ENCODE results near the gene BARHL1. TPM values are rescaled to one million over a fixed set of nuclear protein-coding genes. Genes with fewer than 3 reads are reported as not detected.

BARHL1 gene
- total RNA-seq, 4 donors from 2014 or later: not detected

- Histone ChIP-seq H3K27me3 (peaks cover 0 to 90% (median 8%) of the 10 kb centered on the region in 4 donors), H3K27ac (replicated peaks in 1 of 4) (no peak overlapping the region), H3K9me3 (no peaks in the 10 kb centered on the region), H3K36me3 (no peaks in the 10 kb centered on the region), H3K4me1 (peaks cover 3 to 13% (median 9%) of the 10 kb centered on the region in 4 donors), H3K4me3 (no peak overlapping the region)
- TF ChIP-seq EP300 (IDR thresholded peaks at IDR 0.05) (no peak), POLR2A (IDR thresholded peaks at IDR 0.05; ENCODE audit: low read depth) (no peak)
- WGBS: 68% methylated on average over 17 of the region's 17 CpGs
- no peak for DNase-seq (ENCODE audit: extremely low spot score)
- intact Hi-C loops (cut with DNase I): no loop called here
Observed at GRCh38 chr9:132548751-132549640, 33.4 kb upstream of the BARHL1 start.

DNA sequence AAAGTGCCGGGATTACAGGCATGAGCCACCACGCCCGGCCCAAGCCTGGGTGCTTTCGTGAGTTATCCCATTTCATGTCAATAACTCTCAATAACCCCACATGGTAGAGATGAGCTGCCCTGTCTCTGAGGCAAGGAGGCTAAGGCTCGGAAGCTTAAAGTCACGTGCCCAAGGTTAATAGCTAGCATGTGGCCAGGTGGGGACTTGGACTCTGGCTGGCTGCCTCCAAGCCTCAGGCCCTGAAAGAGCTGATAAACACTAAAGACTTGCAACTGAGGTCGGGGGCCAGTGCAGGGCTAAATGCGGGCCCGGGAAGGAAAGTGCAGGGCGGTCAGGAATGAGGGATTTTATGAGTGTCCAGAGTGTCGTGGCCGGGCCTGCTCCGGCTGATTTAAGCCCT lies 30.9 kb upstream of the BARHL1 start:
- 90% methylated on average over 13 of the region's 13 CpGs for WGBS
- intact Hi-C loops (cut with DNase I): no loop called here
- H3K27ac ChIP-seq (replicated peaks in 1 of 4): no peak overlapping the region

DNA sequence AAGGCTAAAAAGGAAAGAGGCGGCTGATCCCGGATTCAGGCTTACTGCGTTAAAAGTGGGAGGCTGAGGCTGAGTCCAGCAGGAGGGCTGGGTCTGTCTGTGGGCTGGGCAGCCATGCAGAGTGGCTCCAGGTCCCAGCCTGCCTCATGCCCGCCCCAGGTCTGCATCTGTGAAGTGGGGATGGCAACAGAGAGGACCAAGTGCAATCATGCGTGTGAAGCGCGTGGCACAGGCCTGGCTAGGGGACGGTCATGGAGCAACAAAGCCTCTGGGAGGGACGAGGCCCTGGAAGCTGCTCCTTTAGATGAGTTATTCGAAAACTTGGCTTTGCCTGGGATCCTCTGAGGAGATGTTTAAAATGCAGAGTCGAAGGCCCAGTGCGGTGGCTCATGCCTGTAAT lies 30.4 kb upstream of the BARHL1 start:
- no peak for DNase-seq (ENCODE audit: extremely low spot score)
- Histone ChIP-seq H3K36me3 (no peaks in the 10 kb centered on the region), H3K27ac (replicated peaks in 1 of 4) (no peak overlapping the region), H3K4me3 (no peak overlapping the region), H3K9me3 (no peaks in the 10 kb centered on the region), H3K4me1 (no peaks in the 10 kb centered on the region), H3K27me3 (peaks cover 0 to 84% (median 2%) of the 10 kb centered on the region in 4 donors)
- intact Hi-C loops (cut with DNase I): no loop called here
- 90% methylated on average over 10 of the region's 12 CpGs for WGBS
- TF ChIP-seq CTCF (IDR thresholded peaks at IDR 0.05): no peak
- TF ChIP-seq POLR2AphosphoS5 (IDR thresholded peaks at IDR 0.05): no peak
- TF ChIP-seq EP300 (IDR thresholded peaks at IDR 0.05): no peak
- TF ChIP-seq POLR2A (IDR thresholded peaks at IDR 0.05; ENCODE audit: low read depth): no peak

More for the DNA sequence above, 30.9 kb upstream of the BARHL1 start:
- Histone ChIP-seq H3K36me3 (no peaks in the 10 kb centered on the region), H3K4me1 (peaks cover under 1 to 4% (median 3%) of the 10 kb centered on the region in 4 donors), H3K27me3 (peaks cover 0 to 84% (median 4%) of the 10 kb centered on the region in 4 donors), H3K9me3 (no peaks in the 10 kb centered on the region), H3K4me3 (no peak overlapping the region)
- TF ChIP-seq POLR2AphosphoS5 (IDR thresholded peaks at IDR 0.05) (no peak), CTCF (IDR thresholded peaks at IDR 0.05) (no peak), POLR2A (IDR thresholded peaks at IDR 0.05; ENCODE audit: low read depth) (no peak), EP300 (IDR thresholded peaks at IDR 0.05) (no peak)
- DNase-seq (ENCODE audit: extremely low spot score): no peak

GRCh38 chr9:132554755-132555154 lies 27.7 kb upstream of the BARHL1 start:
- DNase-seq (ENCODE audit: extremely low spot score): no peak
- WGBS: 89% methylated on average over 2 of the region's 2 CpGs
- TF ChIP-seq POLR2A (IDR thresholded peaks at IDR 0.05; ENCODE audit: low read depth) (no peak), CTCF (IDR thresholded peaks at IDR 0.05) (no peak), POLR2AphosphoS5 (IDR thresholded peaks at IDR 0.05) (no peak), EP300 (IDR thresholded peaks at IDR 0.05) (no peak)
- H3K27ac ChIP-seq (replicated peaks in 1 of 4): no peak overlapping the region
- no peak overlapping the region for H3K4me3 ChIP-seq
- no peaks in the 10 kb centered on the region for H3K4me1 ChIP-seq
- H3K27me3 ChIP-seq: peaks cover 0 to 76% (median 0%) of the 10 kb centered on the region in 4 donors
- intact Hi-C loops (cut with DNase I): no loop called here
- H3K9me3 ChIP-seq: no peaks in the 10 kb centered on the region
- H3K36me3 ChIP-seq: no peaks in the 10 kb centered on the region

- intact Hi-C loops (cut with DNase I): no loop called here
- 84% methylated on average over 8 of the region's 8 CpGs for WGBS
- H3K4me3 ChIP-seq: no peak overlapping the region
Observed at GRCh38 chr9:132555528-132555927, 26.9 kb upstream of the BARHL1 start.

More at GRCh38 chr9:132555528-132555927, 26.9 kb upstream of the BARHL1 start:
- TF ChIP-seq CTCF (IDR thresholded peaks at IDR 0.05): no peak
- no peak for TF ChIP-seq POLR2AphosphoS5 (IDR thresholded peaks at IDR 0.05)
- TF ChIP-seq POLR2A (IDR thresholded peaks at IDR 0.05; ENCODE audit: low read depth): no peak
- no peak for TF ChIP-seq EP300 (IDR thresholded peaks at IDR 0.05)
- Histone ChIP-seq H3K36me3 (no peaks in the 10 kb centered on the region), H3K27ac (replicated peaks in 1 of 4) (no peak overlapping the region), H3K27me3 (peaks cover 0 to 79% (median 0%) of the 10 kb centered on the region in 4 donors), H3K4me1 (no peaks in the 10 kb centered on the region), H3K9me3 (no peaks in the 10 kb centered on the region)
- DNase-seq (ENCODE audit: extremely low spot score): no peak
